Fibroblast of the aortic adventitia (primary cell): ENCODE measurements around the gene OR2B6. TPM values are rescaled to one million over a fixed set of nuclear protein-coding genes. Genes with fewer than 3 reads are reported as not detected.

Source experiments
- DNase-seq: peaks from one replicate; pipeline ENCODE4 v3.0.0-alpha.2; 2010; ENCODE audit warnings: low read depth
- H3K4me3 ChIP-seq: 2 replicates; pipeline ENCODE4 v1.5.1; 2011; ENCODE audit warnings: low read depth, mild to moderate bottlenecking, control low read depth, low read length, moderate library complexity
- CTCF ChIP-seq: IDR thresholded peaks from 2 replicates; pipeline ENCODE4 v1.5.1; 2011; ENCODE audit warnings: mild to moderate bottlenecking, low read length, control low read depth, inconsistent platforms; ENCODE audit not compliant: insufficient read depth
- total RNA-seq: library from RNA; depleted of rRNA; stranded (reverse); fragments of >200 nt; gene quantifications from 2 replicates; pipeline ENCODE4 v1.2.3, GENCODE V29; 2012; ENCODE audit warnings: low replicate concordance

Gene OR2B6
- total RNA-seq, 1 donor, result not detected

GRCh38 chr6:27966816-27967426 is 9.9 kb downstream of the OR2B6 start:
- no peak for TF ChIP-seq CTCF
- H3K4me3 ChIP-seq, result no peak overlapping the region
- no peak for DNase-seq

- no peak for TF ChIP-seq CTCF
- no peak for DNase-seq
- no peak overlapping the region for H3K4me3 ChIP-seq
Observed at GRCh38 chr6:27970444-27970843, 13.4 kb downstream of the OR2B6 start.

- no peak for TF ChIP-seq CTCF
Observed at GRCh38 chr6:27972750-27973149, 15.7 kb downstream of the OR2B6 start.

GRCh38 chr6:27977387-27977786 is 20.3 kb downstream of the OR2B6 start:
- H3K4me3 ChIP-seq, result no peak overlapping the region
- no peak for DNase-seq
- no peak for TF ChIP-seq CTCF

More at GRCh38 chr6:27972750-27973149, 15.7 kb downstream of the OR2B6 start:
- H3K4me3 ChIP-seq, result no peak overlapping the region
- no peak for DNase-seq

- H3K4me3 ChIP-seq, result no peak overlapping the region
- no peak for TF ChIP-seq CTCF
- no peak for DNase-seq
Observed at GRCh38 chr6:27978705-27979104, 21.7 kb downstream of the OR2B6 start.

- H3K4me3 ChIP-seq, result no peak overlapping the region
- TF ChIP-seq CTCF, result no peak
- DNase-seq, result no peak
Observed at GRCh38 chr6:27980111-27980510, 23.1 kb downstream of the OR2B6 start.

GRCh38 chr6:27986928-27987725 is 30.1 kb downstream of the OR2B6 start:
- H3K4me3 ChIP-seq, result no peak overlapping the region
- TF ChIP-seq CTCF, result no peak
- DNase-seq, result peak; percentile 2
